Measurements from ENCODE around the gene RBBP7. TPM values are rescaled to one million over a fixed set of nuclear protein-coding genes. Genes with fewer than 3 reads are reported as not detected.
A peak's percentile ranks its signal among the peaks of the same experiment; 100 is the strongest.

Gene RBBP7
- total and polyA plus RNA-seq, 2 of the 8 experiments (the other 6 are each of a cell fraction or from before 2014, with no cell fraction given): 107 to 138 TPM

GRCh38 chrX:16814597-16814996 is 55.6 kb downstream of the RBBP7 start:
- WGBS, 2 experiments (ENCODE audit: extremely low coverage in 1 of 2, insufficient coverage in 1 of 2, insufficient read length in 1 of 2, insufficient replicate concordance in 2 of 2, low coverage in 1 of 2, low lambda C conversion rate in 2 of 2, missing lambda C conversion rate in 1 of 2): 83% methylated on average over 1 of the region's 1 CpG; no CpG with 5 or more reads in 1 of the 2 experiments
- Histone ChIP-seq H2BK20ac (ENCODE audit: low read length) (no peak overlapping the region), H2AK5ac (ENCODE audit: low read depth, low read length) (no peak overlapping the region), H3K4me3 (ENCODE audit: extremely low read depth in 1 of 4, insufficient read depth in 2 of 4, low read depth in 3 of 4, low read length in 4 of 4) (no peak overlapping the region), H4K5ac (ENCODE audit: insufficient read length, low read depth, low read length) (no peak overlapping the region), H2BK15ac (ENCODE audit: low read length) (no peak overlapping the region), H4K20me1 (replicated peaks in 1 of 2; ENCODE audit: control insufficient read depth in 1 of 2, insufficient read depth in 2 of 2, low read length in 2 of 2) (no peaks in the 10 kb centered on the region), H3K36me3 (ENCODE audit: control insufficient read depth in 2 of 4, insufficient read depth in 4 of 4, low read length in 3 of 4) (peaks cover 0 to 12% (median 7%) of the 10 kb centered on the region in 4 experiments; a peak in 4 of 8 replicates), H3K23me2 (ENCODE audit: low read depth, low read length) (no peaks in the 10 kb centered on the region), H2BK5ac (ENCODE audit: low read depth, low read length) (no peak overlapping the region), H4K8ac (ENCODE audit: extremely low read depth, insufficient read depth, low read length) (no peak overlapping the region), H2BK12ac (ENCODE audit: low read depth, low read length) (no peak overlapping the region), H3K23ac (ENCODE audit: insufficient read length) (no peak overlapping the region), H2BK120ac (replicated peaks; ENCODE audit: low read depth, low read length) (no peak overlapping the region), H3K9ac (replicated peaks in 1 of 4; ENCODE audit: extremely low read depth in 1 of 4, low read depth in 3 of 4, low read length in 3 of 4) (no peak overlapping the region), H3K9me3 (ENCODE audit: insufficient read depth in 2 of 2, low read depth in 1 of 2, low read length in 1 of 2) (no peaks in the 10 kb centered on the region), H3K27ac (ENCODE audit: low read depth, low read length) (no peak overlapping the region), H4K91ac (replicated peaks; ENCODE audit: insufficient read length, low read length) (no peak overlapping the region), H3K79me2 (ENCODE audit: control insufficient read depth in 1 of 2, insufficient read depth in 2 of 2, low read length in 2 of 2) (peaks cover 0 to 46% of the 10 kb centered on the region in 2 experiments; a peak in 2 of 4 replicates), H3K79me1 (ENCODE audit: low read depth, low read length) (no peaks in the 10 kb centered on the region), H3K27me3 (replicated peaks in 1 of 4; ENCODE audit: control insufficient read depth in 3 of 4, extremely low read depth in 1 of 4, insufficient read depth in 3 of 4, low read length in 3 of 4) (no peaks in the 10 kb centered on the region), H3K4me2 (ENCODE audit: insufficient read depth in 1 of 2, low read depth in 2 of 2, low read length in 2 of 2) (no peak overlapping the region), H3K14ac (ENCODE audit: insufficient read length) (no peak overlapping the region), H3K56ac (replicated peaks; ENCODE audit: insufficient read length, low read depth, low read length) (no peak overlapping the region), H3K4ac (replicated peaks; ENCODE audit: insufficient read length, low read depth, low read length) (no peak overlapping the region), H3K18ac (ENCODE audit: extremely low read depth, low read length) (no peak overlapping the region), H3K4me1 (replicated peaks in 1 of 4; ENCODE audit: control insufficient read depth in 3 of 4, insufficient read depth in 4 of 4, low read length in 3 of 4) (no peaks in the 10 kb centered on the region), H2AFZ (ENCODE audit: low read length) (no peak overlapping the region)
- DNase-seq (ENCODE audit: low read depth in 1 of 2, low spot score in 2 of 2) (no peak), FAIRE-seq (peak; percentile 28)
- CTCF ChIA-PET (ENCODE audit: partially characterized antibody): no interaction called here
- TF ChIP-seq, protein P1, sequence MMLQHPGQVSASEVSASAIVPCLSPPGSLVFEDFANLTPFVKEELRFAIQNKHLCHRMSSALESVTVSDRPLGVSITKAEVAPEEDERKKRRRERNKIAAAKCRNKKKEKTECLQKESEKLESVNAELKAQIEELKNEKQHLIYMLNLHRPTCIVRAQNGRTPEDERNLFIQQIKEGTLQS (IDR thresholded peaks at IDR 0.05; ENCODE audit: insufficient read depth, low read depth, low read length): no peak
- TF ChIP-seq SP4 (IDR thresholded peaks at IDR 0.05; ENCODE audit: low read length): no peak
- TF ChIP-seq SIN3A (conservative IDR thresholded peaks at IDR 0.05 in 1 of 2, IDR thresholded peaks at IDR 0.05 in 1 of 2; ENCODE audit: low read depth in 1 of 2, low read length in 2 of 2): no peak
- no peak for TF ChIP-seq EP300 (IDR thresholded peaks at IDR 0.05; ENCODE audit: borderline replicate concordance in 1 of 2, low read depth in 2 of 2, low read length in 2 of 2)
- no peak for TF ChIP-seq TEAD4 (IDR thresholded peaks at IDR 0.05; ENCODE audit: low read depth, low read length)
- no peak for TF ChIP-seq TAF1 (IDR thresholded peaks at IDR 0.05; ENCODE audit: low read depth, low read length)
- TF ChIP-seq, protein P2, sequence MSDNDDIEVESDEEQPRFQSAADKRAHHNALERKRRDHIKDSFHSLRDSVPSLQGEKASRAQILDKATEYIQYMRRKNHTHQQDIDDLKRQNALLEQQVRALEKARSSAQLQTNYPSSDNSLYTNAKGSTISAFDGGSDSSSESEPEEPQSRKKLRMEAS (IDR thresholded peaks at IDR 0.05): no peak
- no peak for TF ChIP-seq RFX5 (IDR thresholded peaks at IDR 0.05; ENCODE audit: borderline replicate concordance, low read depth, low read length)
- TF ChIP-seq ZNF274 (IDR thresholded peaks at IDR 0.05; ENCODE audit: borderline replicate concordance, extremely low read depth, low read length): no peak
- TF ChIP-seq SP1 (IDR thresholded peaks at IDR 0.05; ENCODE audit: low read depth, low read length): no peak
- TF ChIP-seq TAF7 (optimal IDR thresholded peaks at IDR 0.05; ENCODE audit: borderline replicate concordance, low read depth, low read length): no peak
- no peak for TF ChIP-seq EZH2 (IDR thresholded peaks at IDR 0.05; ENCODE audit: low read depth, low read length, severe bottlenecking)
- no peak for TF ChIP-seq POU5F1 (IDR thresholded peaks at IDR 0.05; ENCODE audit: low read depth, low read length)
- POLR2A ChIA-PET (ENCODE audit: partially characterized antibody): no interaction called here

All from H1 (cell line).